ENCODE measurements around the gene PLEKHG7.

GRCh38 chr12:92721656-92722055, 18.9 kb downstream of the PLEKHG7 start:
- TF ChIP-seq PATZ1 (CRISPR knock-in tag; IDR thresholded peaks at IDR 0.05; ENCODE audit: borderline replicate concordance) (no peak), CREB5 (CRISPR knock-in tag; IDR thresholded peaks at IDR 0.05; ENCODE audit: low read depth) (no peak), ZC3H10 (CRISPR knock-in tag; IDR thresholded peaks at IDR 0.05) (no peak)
